Stimulated activated CD8-positive, alpha-beta memory T cell treated with anti-CD3 and anti-CD28 coated beads, Interleukin-15, amount 100 ng/mL, for 48 hours (primary cell): ENCODE data around the gene NTMT2.
"Not testable (repeated sequence)": the region's sequence is repeated elsewhere in the genome, so short reads cannot be mapped to it uniquely, and the experiment has no call there.

Source experiments
- DNase-seq, 2 donors: peaks; one replicate each; pipeline ENCODE4 v3.0.0-alpha.2; 2020; ENCODE audit warnings: low read depth in 2 of 2

The NTMT2 gene

DNA sequence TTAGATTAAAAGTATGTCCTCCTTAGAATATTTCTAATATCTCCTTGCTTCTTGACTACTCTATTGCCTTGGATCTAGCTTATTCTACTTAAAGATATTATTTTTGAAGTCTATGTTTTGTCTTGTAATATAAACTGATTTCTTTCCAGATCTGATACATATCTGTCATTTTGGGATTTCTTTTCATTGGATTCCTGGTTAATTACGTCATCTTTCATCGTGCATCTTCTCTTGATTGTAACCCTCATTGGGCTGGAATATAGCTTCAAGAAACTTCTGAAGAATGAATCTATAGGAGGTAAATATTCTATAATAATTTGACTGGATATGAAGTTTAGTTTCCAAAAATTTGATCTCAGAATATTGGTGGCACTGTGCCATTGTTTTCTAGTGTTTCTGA lies 12.1 kb downstream of the NTMT2 start:
- no peak for DNase-seq

DNA sequence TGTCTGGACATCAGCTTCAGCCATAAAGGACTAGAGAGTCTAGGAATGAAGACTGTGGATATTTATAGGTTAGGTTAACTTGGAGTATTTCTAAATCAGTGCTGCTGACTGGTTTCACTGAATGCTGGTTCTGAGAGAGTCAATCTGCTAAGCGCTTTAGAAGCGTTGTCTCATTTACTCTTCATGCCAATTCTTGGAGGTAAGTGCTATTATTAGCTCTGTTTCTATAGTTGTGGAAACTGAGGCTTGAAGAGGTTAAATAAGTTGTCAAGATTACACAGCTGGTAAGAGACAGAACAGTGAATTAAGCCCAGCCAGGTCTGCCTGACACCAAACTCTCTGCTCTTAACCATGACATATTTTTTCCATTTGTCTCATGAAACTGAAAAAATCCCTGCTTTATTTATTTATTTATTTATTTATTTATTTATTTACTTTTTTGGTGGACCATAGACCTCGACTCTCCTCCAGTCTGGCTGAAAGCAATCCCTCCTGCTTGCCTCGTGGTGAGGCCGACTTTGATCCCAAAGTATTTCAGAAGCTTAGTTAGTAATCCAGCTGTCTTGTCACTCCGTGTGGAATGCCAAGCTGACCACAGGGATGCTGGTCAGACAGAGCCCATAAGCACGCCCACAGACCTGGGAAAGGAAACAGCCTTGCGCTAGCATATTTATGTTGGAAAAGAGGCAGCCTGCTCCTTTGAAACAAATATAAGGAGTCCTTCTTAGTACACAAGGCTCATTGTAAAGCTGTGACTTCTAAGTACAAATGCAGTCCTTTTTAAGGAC lies 16.9 kb downstream of the NTMT2 start:
- no peak for DNase-seq

- DNase-seq: no peak
These were observed 18.5 kb downstream of the NTMT2 start for GRCh38 chr1:170164103-170164763.

DNA sequence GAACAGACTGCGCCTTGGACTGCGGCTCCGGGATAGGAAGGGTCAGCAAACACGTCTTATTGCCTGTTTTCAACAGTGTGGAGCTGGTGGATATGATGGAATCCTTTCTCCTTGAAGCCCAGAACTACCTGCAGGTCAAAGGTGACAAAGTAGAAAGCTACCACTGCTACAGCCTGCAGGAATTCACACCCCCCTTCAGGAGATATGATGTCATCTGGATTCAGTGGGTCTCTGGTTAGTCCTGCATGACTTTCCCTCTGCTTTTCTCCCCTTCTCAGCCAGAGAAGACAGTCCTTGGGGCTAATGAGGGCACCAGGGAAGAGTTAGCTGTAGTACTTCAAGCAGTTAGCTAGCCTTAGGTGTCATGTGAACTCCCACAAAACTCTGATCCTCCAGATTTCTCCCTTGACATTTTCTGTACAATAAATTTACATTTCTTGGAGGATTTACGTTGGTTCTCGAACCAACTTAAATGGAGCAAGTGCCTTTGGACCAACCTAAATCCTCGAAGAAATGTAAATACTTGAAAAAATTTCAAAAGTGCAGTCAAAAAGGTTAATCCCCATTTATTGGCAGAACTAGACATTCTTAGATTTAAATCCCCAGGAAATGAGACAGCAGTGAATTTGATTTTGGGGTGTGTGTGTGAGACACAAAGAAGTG lies 20.9 kb downstream of the NTMT2 start:
- no peak for DNase-seq

GRCh38 chr1:170168265-170168664 lies 22.5 kb downstream of the NTMT2 start:
- no peak for DNase-seq

GRCh38 chr1:170170513-170170912 lies 24.8 kb downstream of the NTMT2 start:
- DNase-seq: not testable (repeated sequence)

DNA sequence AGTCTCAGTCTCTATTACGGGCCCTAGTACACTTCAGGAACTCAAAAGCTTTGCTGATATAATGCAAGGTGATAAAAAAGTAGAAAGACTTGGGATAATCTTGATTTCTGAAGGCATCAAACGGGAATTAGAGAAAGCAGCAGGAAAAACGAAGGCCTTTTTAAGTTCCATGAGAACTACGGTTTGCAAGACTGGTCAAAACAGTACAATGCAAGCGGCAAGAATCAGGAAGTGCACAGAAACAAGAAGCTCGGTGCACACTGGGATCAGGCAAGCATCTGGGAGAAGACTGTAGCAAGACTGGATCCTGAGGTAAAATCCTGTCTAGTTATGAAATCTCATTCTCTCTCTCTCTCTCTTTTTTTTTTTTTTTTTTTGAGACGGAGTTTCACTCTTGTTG lies 28.6 kb downstream of the NTMT2 start:
- DNase-seq: no peak

GRCh38 chr1:170175041-170175440 lies 29.3 kb downstream of the NTMT2 start:
- no peak for DNase-seq

GRCh38 chr1:170175484-170175883 lies 29.7 kb downstream of the NTMT2 start:
- DNase-seq: no peak

GRCh38 chr1:170176772-170177171 lies 31.0 kb downstream of the NTMT2 start:
- DNase-seq: no peak

DNA sequence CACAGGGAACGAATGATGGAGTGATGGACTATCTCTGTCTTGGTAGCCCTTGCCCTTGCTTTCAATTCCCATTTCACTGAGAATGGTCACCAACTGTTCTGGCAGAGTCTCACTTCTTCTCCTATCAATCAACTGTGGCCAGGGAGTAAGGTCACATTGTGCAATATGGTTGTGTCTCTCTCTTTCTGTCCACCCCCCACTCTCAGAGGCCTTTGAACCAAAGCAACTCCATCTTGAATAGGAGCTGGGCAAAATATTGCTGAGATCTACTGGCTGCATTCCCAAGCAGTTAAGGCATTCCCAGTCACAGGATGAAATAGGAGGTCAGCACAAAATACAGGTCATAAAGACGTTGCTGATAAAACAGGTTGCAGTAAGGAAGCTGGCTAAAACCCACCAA lies 36.7 kb downstream of the NTMT2 start:
- DNase-seq: no peak

DNA sequence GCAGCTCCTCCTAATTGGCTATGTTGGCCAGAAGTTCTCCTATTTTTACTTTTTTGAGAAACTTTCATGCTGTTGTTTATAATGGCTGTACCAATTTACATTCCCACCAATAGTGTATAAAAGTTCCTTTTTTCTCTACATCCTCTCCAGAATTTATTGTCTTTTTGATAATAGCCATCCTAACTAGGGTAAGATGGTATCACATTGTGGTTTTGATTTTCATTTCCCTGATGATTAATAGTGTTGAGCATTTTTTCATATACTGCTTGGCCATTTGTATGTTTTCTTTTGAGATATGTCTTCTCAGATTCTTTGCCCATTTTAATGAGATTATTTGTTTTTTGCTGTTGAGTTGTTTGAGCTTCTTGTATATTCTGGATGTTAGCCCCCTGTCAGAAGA lies 46.8 kb downstream of the NTMT2 start:
- no peak for DNase-seq

- DNase-seq: no peak
These were observed 48.7 kb downstream of the NTMT2 start for GRCh38 chr1:170194451-170194850.

GRCh38 chr1:170196490-170197236 lies 50.9 kb downstream of the NTMT2 start:
- DNase-seq: no peak

DNA sequence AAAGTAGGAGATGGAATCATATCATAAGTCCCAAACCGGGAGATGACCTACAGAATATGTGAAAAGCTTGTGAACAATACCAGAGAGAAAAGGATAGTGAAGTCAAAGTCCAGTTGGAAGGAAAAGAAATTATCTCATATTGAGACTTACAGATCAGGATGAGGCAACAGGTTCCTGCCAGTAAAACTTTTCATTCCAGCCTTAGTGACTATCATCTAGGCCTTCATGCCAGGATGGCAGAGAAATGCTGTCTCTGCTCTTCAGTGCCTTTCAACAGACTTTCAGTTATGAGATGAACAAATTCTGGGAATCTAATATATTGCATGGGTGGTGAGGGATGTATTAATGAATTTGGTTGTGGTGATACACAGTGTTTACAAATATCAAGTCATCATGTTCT lies 52.3 kb downstream of the NTMT2 start:
- DNase-seq: no peak

DNA sequence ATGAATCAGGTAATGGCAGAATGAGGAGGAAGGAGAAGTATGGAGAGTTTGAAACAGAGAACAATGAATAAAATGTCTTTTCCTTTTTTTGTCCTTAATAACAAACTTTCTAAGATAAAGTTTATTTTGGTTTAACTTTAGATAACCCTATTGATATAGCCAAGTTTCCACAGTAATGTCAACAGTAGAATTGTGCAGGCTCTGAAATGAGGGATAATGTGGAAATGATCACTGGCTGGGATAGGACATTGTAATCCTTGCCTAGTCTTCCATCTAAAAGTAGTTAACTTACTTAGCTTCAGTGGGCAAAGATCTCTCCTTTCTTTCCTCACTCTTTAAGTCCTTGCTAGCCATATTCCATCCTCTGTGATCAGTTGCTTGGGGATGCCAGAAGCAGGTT lies 52.8 kb downstream of the NTMT2 start:
- DNase-seq: no peak

DNA sequence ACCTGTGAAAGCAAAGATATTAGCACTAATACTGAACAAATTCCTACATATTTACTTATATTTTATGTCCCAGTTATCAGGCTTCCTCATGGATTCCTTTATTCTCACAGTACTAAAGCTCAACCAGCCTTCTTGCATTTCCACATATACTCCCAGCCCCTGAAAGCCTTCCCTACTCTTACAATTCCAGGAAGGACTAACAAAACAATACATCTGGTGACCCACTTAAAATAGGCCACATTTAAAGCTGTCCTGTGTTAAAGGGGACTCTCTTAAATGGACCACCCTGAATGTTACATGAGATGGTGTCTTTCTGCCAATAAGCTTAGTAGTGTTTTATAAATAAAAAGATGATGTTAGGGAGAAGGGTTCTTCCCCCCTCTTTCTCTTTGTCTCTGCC lies 54.4 kb downstream of the NTMT2 start:
- no peak for DNase-seq

- no peak for DNase-seq
These were observed 55.0 kb downstream of the NTMT2 start for GRCh38 chr1:170200621-170201397.

GRCh38 chr1:170203693-170204092 lies 57.9 kb downstream of the NTMT2 start:
- no peak for DNase-seq

GRCh38 chr1:170204121-170204520 lies 58.4 kb downstream of the NTMT2 start:
- DNase-seq: no peak

DNA sequence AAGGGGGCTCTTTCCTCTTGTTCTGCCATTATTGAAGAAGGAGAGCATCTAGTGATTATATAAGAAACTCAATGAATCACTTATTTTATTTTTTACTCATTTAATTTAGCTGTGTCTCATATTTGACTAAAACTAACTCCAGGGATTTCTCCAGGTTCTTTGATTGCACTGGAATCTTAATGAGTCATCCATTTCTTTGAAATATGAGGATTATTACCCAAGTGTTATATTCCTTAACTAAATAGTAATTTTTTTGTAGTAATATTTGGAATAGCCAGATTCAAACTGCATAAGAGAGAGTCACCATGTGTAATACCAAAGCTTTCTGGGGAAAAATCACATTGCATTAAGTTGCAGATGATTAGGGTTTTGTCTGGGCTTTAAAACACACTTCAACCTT lies 59.5 kb downstream of the NTMT2 start:
- no peak for DNase-seq
